ENCODE measurements around the gene RBMS2.
A peak's percentile ranks its signal among the peaks of the same experiment; 100 is the strongest.

The RBMS2 gene

DNA sequence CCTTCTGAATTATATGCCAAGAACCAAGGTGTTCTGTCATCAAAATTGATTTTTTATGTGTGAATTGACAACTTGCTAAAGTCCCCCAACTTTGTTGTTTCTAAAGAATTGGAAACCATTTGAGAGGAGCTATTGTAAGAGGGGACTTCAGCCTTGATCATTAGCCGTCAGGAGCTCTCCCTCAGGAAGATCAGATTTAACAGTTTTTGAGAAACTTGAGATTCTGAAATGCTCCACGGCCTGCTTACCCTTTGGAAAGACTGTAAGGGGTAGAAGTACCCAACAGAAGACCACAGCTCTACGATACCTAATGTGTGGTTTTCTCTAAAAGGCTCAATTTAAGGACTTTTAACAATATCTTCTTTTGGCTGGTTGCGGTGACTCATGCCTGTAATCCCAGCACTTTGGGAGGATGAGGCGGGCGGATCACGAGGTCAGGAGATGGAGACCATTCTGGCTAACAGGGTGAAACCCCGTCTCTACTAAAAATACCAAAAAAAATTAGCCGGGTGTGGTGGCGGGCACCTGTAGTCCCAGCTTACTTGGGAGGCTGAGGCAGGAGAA, 57.4 kb downstream of the RBMS2 start:
- Histone ChIP-seq H3K4me3 (replicated peaks; ENCODE audit: low read depth, low read length) (no peak overlapping the region), H3K36me3 (ENCODE audit: control insufficient read depth, insufficient read depth, low read length) (no peaks in the 10 kb centered on the region), H3K27me3 (replicated peaks; ENCODE audit: control insufficient read depth, insufficient read depth, low read length) (no peaks in the 10 kb centered on the region)
- DNase-seq (ENCODE audit: extremely low read depth, insufficient read length) = no peak
- TF ChIP-seq, protein P1, sequence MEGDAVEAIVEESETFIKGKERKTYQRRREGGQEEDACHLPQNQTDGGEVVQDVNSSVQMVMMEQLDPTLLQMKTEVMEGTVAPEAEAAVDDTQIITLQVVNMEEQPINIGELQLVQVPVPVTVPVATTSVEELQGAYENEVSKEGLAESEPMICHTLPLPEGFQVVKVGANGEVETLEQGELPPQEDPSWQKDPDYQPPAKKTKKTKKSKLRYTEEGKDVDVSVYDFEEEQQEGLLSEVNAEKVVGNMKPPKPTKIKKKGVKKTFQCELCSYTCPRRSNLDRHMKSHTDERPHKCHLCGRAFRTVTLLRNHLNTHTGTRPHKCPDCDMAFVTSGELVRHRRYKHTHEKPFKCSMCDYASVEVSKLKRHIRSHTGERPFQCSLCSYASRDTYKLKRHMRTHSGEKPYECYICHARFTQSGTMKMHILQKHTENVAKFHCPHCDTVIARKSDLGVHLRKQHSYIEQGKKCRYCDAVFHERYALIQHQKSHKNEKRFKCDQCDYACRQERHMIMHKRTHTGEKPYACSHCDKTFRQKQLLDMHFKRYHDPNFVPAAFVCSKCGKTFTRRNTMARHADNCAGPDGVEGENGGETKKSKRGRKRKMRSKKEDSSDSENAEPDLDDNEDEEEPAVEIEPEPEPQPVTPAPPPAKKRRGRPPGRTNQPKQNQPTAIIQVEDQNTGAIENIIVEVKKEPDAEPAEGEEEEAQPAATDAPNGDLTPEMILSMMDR (IDR thresholded peaks at IDR 0.05; ENCODE audit: insufficient read depth, low read length, poor library complexity, severe bottlenecking) = no peak

DNA sequence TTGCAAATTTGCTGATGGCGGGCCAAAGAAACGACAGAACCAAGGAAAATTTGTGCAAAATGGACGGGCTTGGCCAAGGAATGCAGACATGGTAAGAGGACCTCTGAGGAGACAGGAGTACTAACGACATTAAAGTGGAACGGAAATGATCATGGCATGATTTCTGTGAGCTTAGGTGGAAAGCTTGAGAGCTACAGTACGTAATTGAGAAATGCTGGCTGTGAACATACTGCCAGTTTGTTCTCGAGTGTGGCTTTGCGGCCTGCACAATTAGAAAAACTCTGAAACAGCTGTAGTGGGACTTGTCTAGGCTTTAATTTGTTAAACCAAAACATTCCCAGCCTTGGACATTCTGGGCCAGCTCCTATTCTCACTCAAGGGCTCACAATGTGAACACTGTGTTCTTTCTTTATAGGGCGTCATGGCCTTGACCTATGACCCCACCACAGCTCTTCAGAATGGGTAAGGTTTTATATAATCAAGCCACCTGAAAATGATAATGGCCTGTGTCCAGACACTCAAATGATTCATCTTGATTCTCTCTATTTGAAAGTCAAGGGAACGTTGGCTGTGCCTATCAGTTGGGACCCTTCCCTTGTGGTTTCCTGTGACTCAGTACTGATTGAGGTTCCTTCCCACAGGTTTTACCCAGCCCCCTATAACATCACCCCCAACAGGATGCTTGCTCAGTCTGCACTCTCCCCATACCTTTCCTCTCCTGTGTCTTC, 60.0 kb downstream of the RBMS2 start:
- Histone ChIP-seq H3K4me3 (replicated peaks; ENCODE audit: low read depth, low read length) (no peak overlapping the region), H3K27me3 (replicated peaks; ENCODE audit: control insufficient read depth, insufficient read depth, low read length) (no peaks in the 10 kb centered on the region), H3K36me3 (ENCODE audit: control insufficient read depth, insufficient read depth, low read length) (no peaks in the 10 kb centered on the region)
- no peak for DNase-seq (ENCODE audit: extremely low read depth, insufficient read length)
- TF ChIP-seq, protein P1 (IDR thresholded peaks at IDR 0.05; ENCODE audit: insufficient read depth, low read length, poor library complexity, severe bottlenecking) = no peak

DNA sequence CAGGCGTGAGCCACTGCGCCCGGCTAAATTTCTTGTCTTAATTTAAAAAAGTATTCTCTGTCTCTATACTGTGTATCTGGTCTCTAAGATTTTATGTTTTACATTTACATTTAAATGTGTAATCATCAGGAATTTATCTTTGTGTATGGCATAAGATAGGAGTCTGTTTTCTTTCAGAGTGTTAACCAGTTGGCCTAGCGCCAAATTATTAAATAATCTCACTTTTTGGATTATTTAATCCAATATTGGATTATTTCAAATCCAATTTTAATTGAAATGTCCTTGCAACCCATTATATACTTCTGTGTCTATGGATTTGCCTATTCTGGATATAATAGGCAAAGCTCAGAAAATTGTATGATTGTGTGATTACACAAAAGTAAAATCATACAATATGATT, 63.5 kb downstream of the RBMS2 start:
- H3K4me3 ChIP-seq (replicated peaks; ENCODE audit: low read depth, low read length) = no peak overlapping the region
- TF ChIP-seq, protein P1 (IDR thresholded peaks at IDR 0.05; ENCODE audit: insufficient read depth, low read length, poor library complexity, severe bottlenecking) = no peak
- no peaks in the 10 kb centered on the region for H3K27me3 ChIP-seq (replicated peaks; ENCODE audit: control insufficient read depth, insufficient read depth, low read length)
- H3K36me3 ChIP-seq (ENCODE audit: control insufficient read depth, insufficient read depth, low read length) = no peaks in the 10 kb centered on the region
- no peak for DNase-seq (ENCODE audit: extremely low read depth, insufficient read length)

DNA sequence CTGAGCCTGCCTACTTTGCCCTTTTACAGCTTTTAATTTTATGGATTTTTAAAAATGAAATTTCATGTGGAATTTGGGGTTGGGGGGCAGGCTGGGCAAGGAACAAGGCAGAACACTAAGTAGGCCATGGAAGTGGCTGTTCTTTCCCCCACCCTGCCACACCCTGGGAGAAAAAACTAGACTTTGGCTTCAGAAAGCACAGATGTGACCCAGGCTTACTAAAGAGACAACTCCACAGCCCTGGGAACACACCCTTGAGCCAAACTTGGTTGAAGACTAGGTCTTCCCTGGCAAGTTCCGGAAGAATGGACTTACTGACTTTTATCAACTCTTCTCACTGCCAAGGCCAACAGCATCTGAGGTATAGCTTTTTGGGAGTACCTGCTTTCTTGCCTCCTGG, 68.2 kb downstream of the RBMS2 start:
- TF ChIP-seq, protein P1 (IDR thresholded peaks at IDR 0.05; ENCODE audit: insufficient read depth, low read length, poor library complexity, severe bottlenecking) = no peak
- no peak overlapping the region for H3K4me3 ChIP-seq (replicated peaks; ENCODE audit: low read depth, low read length)
- H3K27me3 ChIP-seq (replicated peaks; ENCODE audit: control insufficient read depth, insufficient read depth, low read length) = no peaks in the 10 kb centered on the region
- H3K36me3 ChIP-seq (ENCODE audit: control insufficient read depth, insufficient read depth, low read length) = no peaks in the 10 kb centered on the region
- DNase-seq (ENCODE audit: extremely low read depth, insufficient read length) = no peak

DNA sequence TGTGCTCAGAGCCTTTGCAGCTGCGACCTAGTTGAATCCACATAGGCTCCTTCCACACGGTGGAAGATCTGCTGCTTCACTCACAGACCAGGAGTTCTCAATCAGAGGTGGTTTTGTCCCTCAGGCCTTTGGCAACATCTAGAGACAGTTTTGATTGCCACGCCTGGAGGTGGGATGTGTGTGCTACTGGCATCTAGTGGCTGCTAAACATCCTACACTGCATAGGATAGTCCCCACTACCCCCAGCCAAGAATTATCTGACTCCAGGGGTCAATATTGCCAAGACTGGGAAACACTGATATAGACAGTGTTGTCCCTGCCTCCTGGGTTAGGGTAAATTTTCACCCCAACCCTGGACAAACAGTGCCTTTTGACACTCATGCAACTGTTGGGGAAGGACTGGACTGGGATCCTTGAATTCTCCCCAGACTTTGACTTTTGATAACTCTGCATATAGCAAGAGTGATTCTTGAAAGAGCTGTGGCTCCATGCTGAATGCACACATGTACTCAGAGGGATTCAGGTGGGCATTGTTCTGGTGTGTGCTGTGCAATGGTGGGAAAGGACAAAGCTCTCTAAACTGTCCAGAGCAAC, 68.7 kb downstream of the RBMS2 start:
- TF ChIP-seq, protein P1 (IDR thresholded peaks at IDR 0.05; ENCODE audit: insufficient read depth, low read length, poor library complexity, severe bottlenecking) = peak; percentile 72
- DNase-seq (ENCODE audit: extremely low read depth, insufficient read length) = no peak
- H3K4me3 ChIP-seq (replicated peaks; ENCODE audit: low read depth, low read length) = no peak overlapping the region
- no peaks in the 10 kb centered on the region for H3K36me3 ChIP-seq (ENCODE audit: control insufficient read depth, insufficient read depth, low read length)
- no peaks in the 10 kb centered on the region for H3K27me3 ChIP-seq (replicated peaks; ENCODE audit: control insufficient read depth, insufficient read depth, low read length)
